Endothelial cell (in vitro differentiated cells): ENCODE measurements around the gene KDM4C. TPM values are rescaled to one million over a fixed set of nuclear protein-coding genes. Genes with fewer than 3 reads are reported as not detected.

Experiments used
- DNase-seq: peaks from one replicate; pipeline ENCODE4 v3.0.0; 2021; ENCODE audit warnings: low spot score
- H3K27ac Mint-ChIP-seq: one replicate; pipeline ENCODE4 v1.8.0; 2021; ENCODE audit warnings: mixed read lengths, inconsistent platforms; ENCODE audit not compliant: unreplicated experiment
- H3K27me3 Mint-ChIP-seq: one replicate; pipeline ENCODE4 v1.8.0; 2021; ENCODE audit warnings: mild to moderate bottlenecking, moderate library complexity, mixed read lengths, inconsistent platforms; ENCODE audit not compliant: unreplicated experiment
- H3K36me3 Mint-ChIP-seq: one replicate; pipeline ENCODE4 v1.8.0; 2021; ENCODE audit warnings: mild to moderate bottlenecking, low read depth, mixed read lengths, inconsistent platforms; ENCODE audit not compliant: unreplicated experiment
- H3K4me1 Mint-ChIP-seq: one replicate; pipeline ENCODE4 v1.8.0; 2021; ENCODE audit warnings: mild to moderate bottlenecking, mixed read lengths, inconsistent platforms; ENCODE audit not compliant: unreplicated experiment
- H3K4me3 Mint-ChIP-seq: one replicate; pipeline ENCODE4 v1.8.0; 2021; ENCODE audit warnings: mild to moderate bottlenecking, mixed read lengths, inconsistent platforms; ENCODE audit not compliant: unreplicated experiment
- H3K9me3 Mint-ChIP-seq: one replicate; pipeline ENCODE4 v1.8.0; 2021; ENCODE audit warnings: mixed read lengths, inconsistent platforms; ENCODE audit not compliant: unreplicated experiment
- total RNA-seq: library from RNA; stranded (reverse); fragmentation: NEBNext Ultra II Directional; extraction: Animal tissue kit (Norgen Biotek cat#: 25700); gene quantifications from one replicate; pipeline ENCODE4 v1.2.1, GENCODE V29; 2021; ENCODE audit not compliant: unreplicated experiment
- TF ChIP-seq, protein P1 (sequence below): fragments of 200-600 bp; sonication (generic); IDR thresholded peaks from one replicate; pipeline ENCODE4 v1.5.0; 2021; ENCODE audit warnings: antibody characterized with exemption; ENCODE audit not compliant: unreplicated experiment

KDM4C gene
- total RNA-seq, 1 donor from 2014 or later, result 21.0 TPM

DNA sequence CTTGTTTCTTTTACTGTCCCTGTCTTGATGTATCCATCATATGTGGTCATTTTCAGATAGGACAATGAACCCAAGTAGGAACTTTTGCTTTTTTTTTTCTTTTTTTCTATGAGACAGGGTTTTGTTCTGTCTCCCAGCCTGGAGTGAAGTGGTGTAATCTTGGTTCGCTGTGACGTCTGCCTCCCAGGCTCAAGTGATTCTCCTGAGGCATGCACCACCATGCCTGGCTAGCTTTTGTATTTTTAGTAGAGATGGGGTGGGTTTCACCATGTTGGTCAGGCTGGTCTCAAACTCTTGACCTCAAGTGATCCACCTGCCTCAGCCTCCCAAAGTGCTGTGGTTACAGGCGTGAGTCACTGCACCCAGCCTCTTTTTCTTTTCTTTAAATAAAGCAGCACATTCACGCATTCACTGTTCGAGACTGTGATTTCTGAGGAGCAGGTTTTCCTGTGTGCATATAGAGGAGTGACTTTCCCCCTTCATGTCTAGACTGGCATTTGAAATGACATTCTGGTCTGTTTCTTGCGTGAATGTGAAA lies 448.5 kb downstream of the KDM4C start:
- H3K4me3 Mint-ChIP-seq, result no peak overlapping the region
- no peaks in the 10 kb centered on the region for H3K9me3 Mint-ChIP-seq
- no peak for DNase-seq
- no peaks in the 10 kb centered on the region for H3K4me1 Mint-ChIP-seq
- H3K27ac Mint-ChIP-seq, result no peak overlapping the region
- TF ChIP-seq, protein P1, sequence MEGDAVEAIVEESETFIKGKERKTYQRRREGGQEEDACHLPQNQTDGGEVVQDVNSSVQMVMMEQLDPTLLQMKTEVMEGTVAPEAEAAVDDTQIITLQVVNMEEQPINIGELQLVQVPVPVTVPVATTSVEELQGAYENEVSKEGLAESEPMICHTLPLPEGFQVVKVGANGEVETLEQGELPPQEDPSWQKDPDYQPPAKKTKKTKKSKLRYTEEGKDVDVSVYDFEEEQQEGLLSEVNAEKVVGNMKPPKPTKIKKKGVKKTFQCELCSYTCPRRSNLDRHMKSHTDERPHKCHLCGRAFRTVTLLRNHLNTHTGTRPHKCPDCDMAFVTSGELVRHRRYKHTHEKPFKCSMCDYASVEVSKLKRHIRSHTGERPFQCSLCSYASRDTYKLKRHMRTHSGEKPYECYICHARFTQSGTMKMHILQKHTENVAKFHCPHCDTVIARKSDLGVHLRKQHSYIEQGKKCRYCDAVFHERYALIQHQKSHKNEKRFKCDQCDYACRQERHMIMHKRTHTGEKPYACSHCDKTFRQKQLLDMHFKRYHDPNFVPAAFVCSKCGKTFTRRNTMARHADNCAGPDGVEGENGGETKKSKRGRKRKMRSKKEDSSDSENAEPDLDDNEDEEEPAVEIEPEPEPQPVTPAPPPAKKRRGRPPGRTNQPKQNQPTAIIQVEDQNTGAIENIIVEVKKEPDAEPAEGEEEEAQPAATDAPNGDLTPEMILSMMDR, result no peak
- H3K36me3 Mint-ChIP-seq, result no peaks in the 10 kb centered on the region
- H3K27me3 Mint-ChIP-seq, result no peaks in the 10 kb centered on the region

DNA sequence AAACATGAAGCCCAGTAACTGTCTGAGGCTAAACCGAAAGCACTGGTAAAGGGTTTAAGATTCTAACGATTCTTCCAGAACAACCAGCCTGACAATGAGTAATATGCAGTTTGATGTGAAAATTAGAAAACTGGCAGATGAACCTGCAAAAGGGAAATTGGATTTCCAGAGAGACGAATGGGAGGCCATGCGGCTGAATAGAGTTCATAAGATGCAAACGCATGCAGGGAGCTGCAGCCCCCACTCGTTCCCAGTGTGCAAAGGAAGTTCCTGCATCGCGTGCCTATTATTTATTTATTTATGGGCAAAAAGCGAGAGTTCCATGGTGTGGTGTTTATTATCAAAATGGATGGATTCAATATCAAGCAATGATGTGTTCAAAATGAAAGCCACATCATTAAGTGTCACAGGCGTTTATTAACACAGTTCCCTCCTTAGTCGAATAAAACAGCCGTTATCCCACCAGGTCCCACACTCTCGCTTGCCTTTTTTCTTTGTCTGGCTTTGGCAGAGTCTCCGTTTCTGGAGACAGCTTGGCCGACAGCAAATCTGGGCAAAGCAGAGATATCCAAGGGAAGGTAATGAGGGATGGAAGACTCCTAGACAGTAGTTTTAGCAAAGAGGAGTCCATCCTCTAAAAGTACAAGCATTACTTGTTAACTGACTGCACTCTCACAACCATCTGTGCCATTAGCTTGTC lies 451.4 kb downstream of the KDM4C start:
- Mint-ChIP-seq H3K9me3 (no peaks in the 10 kb centered on the region), H3K4me3 (no peak overlapping the region), H3K27me3 (no peaks in the 10 kb centered on the region), H3K27ac (no peak overlapping the region), H3K36me3 (no peaks in the 10 kb centered on the region), H3K4me1 (no peaks in the 10 kb centered on the region)
- TF ChIP-seq, protein P1, result no peak
- DNase-seq, result no peak

DNA sequence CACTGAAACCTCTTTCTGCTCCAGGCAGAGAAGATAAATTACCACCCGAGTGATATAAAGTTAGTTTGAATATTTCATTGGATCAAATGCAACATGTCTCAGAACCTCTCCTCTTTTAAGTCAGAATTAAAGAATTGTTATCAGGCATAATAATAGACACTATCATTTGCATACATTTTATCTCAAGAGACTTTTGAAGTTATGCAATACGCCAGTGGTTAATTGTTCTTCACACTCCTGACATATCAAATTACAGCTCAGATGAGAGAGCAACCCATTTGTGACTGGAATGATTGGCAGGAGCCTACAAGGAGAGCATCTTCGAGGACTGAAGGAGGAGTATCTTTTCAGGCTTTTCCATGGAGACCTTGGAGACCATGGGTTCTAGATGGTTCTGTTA lies 452.2 kb downstream of the KDM4C start:
- Mint-ChIP-seq H3K36me3 (no peaks in the 10 kb centered on the region), H3K9me3 (no peaks in the 10 kb centered on the region), H3K4me1 (no peaks in the 10 kb centered on the region), H3K27ac (no peak overlapping the region), H3K27me3 (no peaks in the 10 kb centered on the region), H3K4me3 (no peak overlapping the region)
- no peak for DNase-seq
- TF ChIP-seq, protein P1, result no peak

DNA sequence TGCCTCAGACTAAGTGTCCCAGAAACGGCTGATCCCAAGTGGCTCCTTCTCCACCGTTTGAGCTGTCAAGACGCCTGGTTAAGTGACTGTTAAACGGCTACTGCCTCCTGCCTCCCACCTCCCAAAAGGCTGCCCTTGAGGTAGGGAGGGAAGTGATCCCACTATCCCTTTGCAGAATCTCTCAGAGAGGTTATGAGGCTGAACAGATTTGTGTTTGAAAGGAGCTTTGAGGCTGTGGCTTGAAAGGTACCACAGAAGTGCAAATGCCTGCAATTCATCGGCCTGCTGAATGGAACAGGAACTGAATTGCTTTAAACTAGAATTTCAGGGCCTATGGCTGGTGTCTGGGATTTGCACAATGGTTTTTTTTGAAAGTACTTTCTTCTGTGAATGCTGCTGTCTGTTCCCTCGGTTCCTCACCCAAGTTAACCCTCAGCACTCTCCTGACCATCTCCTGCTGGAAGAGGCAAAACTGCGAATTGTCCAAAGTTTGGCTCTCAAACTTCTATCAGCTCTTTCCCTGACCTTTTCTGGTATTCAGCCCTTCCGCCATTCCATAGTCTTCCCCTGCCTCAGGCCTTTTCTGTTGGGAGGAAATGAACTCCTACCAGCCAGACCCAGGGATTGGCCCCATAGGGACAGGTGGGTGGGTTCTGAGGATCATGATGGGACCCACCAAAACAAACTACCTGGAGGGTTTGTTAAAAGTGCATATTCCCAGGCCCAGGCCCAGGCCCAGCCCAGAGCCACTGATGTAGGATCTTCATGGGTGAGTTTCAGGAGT lies 453.3 kb downstream of the KDM4C start:
- Mint-ChIP-seq H3K9me3 (no peaks in the 10 kb centered on the region), H3K4me3 (no peak overlapping the region), H3K4me1 (no peaks in the 10 kb centered on the region), H3K36me3 (no peaks in the 10 kb centered on the region), H3K27me3 (no peaks in the 10 kb centered on the region), H3K27ac (no peak overlapping the region)
- no peak for DNase-seq
- TF ChIP-seq, protein P1, result no peak

DNA sequence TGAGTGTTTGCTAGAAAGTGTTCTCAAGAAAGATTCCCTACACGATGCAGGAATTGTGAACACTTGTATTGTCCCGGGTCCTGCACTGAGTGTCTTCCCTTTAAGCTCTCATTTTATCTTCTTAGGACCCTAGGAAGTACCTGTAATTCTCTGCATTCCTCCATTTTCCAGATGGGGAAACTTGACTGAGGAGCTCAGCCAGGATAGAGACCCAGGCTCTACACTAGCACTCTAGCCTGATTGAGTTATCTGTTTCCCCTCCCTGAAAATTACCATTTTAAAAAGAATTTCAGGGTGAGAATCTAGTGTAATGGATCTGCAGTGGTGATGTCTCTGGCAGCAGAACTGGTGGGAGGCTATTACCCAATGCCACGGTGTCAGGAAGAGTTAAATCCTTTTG lies 453.9 kb downstream of the KDM4C start:
- Mint-ChIP-seq H3K36me3 (no peaks in the 10 kb centered on the region), H3K4me3 (no peak overlapping the region), H3K4me1 (no peaks in the 10 kb centered on the region), H3K27ac (no peak overlapping the region), H3K9me3 (no peaks in the 10 kb centered on the region), H3K27me3 (no peaks in the 10 kb centered on the region)
- DNase-seq, result no peak
- TF ChIP-seq, protein P1, result no peak
